ENCODE measurements around the gene ZC3H13. TPM values are rescaled to one million over a fixed set of nuclear protein-coding genes. Genes with fewer than 3 reads are reported as not detected.

Gene ZC3H13
- total and polyA plus RNA-seq, 2 experiments from 2014 or later: 15.6 to 50.7 TPM

GRCh38 chr13:46075811-46076210 is 23.3 kb upstream of the ZC3H13 start:
- Histone ChIP-seq H3K79me2 (ENCODE audit: insufficient read depth) (no peaks in the 10 kb centered on the region), H3K9ac (no peak overlapping the region), H2AFZ (no peak overlapping the region), H3K4me2 (ENCODE audit: unreplicated experiment) (no peak overlapping the region), H3K9me3 (ENCODE audit: low read depth) (no peaks in the 10 kb centered on the region), H3K4me3 (no peak overlapping the region), H3F3A (ENCODE audit: insufficient read depth) (no peaks in the 10 kb centered on the region), H3K27ac (no peak overlapping the region), H3K9me2 (ENCODE audit: insufficient read depth) (no peaks in the 10 kb centered on the region), H3K27me3 (replicated peaks; ENCODE audit: insufficient read depth) (no peaks in the 10 kb centered on the region), H3K36me3 (ENCODE audit: low read depth) (no peaks in the 10 kb centered on the region), H3K4me1 (ENCODE audit: insufficient read depth) (no peaks in the 10 kb centered on the region), H4K20me1 (ENCODE audit: insufficient read depth) (no peaks in the 10 kb centered on the region)
- no peak for DNase-seq
- in situ Hi-C loops (cut with MboI): no loop called here
- no peak for TF ChIP-seq EZH2 (IDR thresholded peaks at IDR 0.05; ENCODE audit: insufficient read depth, poor library complexity, severe bottlenecking)
- TF ChIP-seq EZH2phosphoT487 (IDR thresholded peaks at IDR 0.05; ENCODE audit: insufficient read depth, low read depth): no peak
- WGBS, 2 experiments (ENCODE audit: low coverage in 1 of 2, low lambda C conversion rate in 2 of 2, missing lambda C conversion rate in 2 of 2): 94 to 96% methylated on average over 1 of the region's 1 CpG

GRCh38 chr13:46071590-46072249 is 19.2 kb upstream of the ZC3H13 start:
- Histone ChIP-seq H3K4me3 (no peak overlapping the region), H3K79me2 (ENCODE audit: insufficient read depth) (no peaks in the 10 kb centered on the region), H3K27me3 (replicated peaks; ENCODE audit: insufficient read depth) (no peaks in the 10 kb centered on the region), H3K9me2 (ENCODE audit: insufficient read depth) (no peaks in the 10 kb centered on the region), H3K36me3 (ENCODE audit: low read depth) (no peaks in the 10 kb centered on the region), H3K27ac (no peak overlapping the region), H3K4me1 (ENCODE audit: insufficient read depth) (no peaks in the 10 kb centered on the region), H4K20me1 (ENCODE audit: insufficient read depth) (no peaks in the 10 kb centered on the region), H3F3A (ENCODE audit: insufficient read depth) (no peaks in the 10 kb centered on the region), H2AFZ (no peak overlapping the region), H3K9ac (no peak overlapping the region), H3K4me2 (ENCODE audit: unreplicated experiment) (no peak overlapping the region), H3K9me3 (ENCODE audit: low read depth) (no peaks in the 10 kb centered on the region)
- TF ChIP-seq EZH2 (IDR thresholded peaks at IDR 0.05; ENCODE audit: insufficient read depth, poor library complexity, severe bottlenecking) (no peak), EZH2phosphoT487 (IDR thresholded peaks at IDR 0.05; ENCODE audit: insufficient read depth, low read depth) (no peak)
- DNase-seq: no peak
- 79 to 83% methylated on average over 5 of the region's 5 CpGs for WGBS, 2 experiments (ENCODE audit: low coverage in 1 of 2, low lambda C conversion rate in 2 of 2, missing lambda C conversion rate in 2 of 2)
- in situ Hi-C loops (cut with MboI): no loop called here

GRCh38 chr13:46063292-46063691 is 10.7 kb upstream of the ZC3H13 start:
- in situ Hi-C loops (cut with MboI): no loop called here
- Histone ChIP-seq H3K4me1 (ENCODE audit: insufficient read depth) (no peaks in the 10 kb centered on the region), H3K9me3 (ENCODE audit: low read depth) (no peaks in the 10 kb centered on the region), H3K4me3 (no peak overlapping the region), H3K4me2 (ENCODE audit: unreplicated experiment) (no peak overlapping the region), H3K9me2 (ENCODE audit: insufficient read depth) (no peaks in the 10 kb centered on the region), H3K27me3 (replicated peaks; ENCODE audit: insufficient read depth) (no peaks in the 10 kb centered on the region), H3K79me2 (ENCODE audit: insufficient read depth) (no peaks in the 10 kb centered on the region), H3K9ac (no peak overlapping the region), H4K20me1 (ENCODE audit: insufficient read depth) (no peaks in the 10 kb centered on the region), H3K27ac (no peak overlapping the region), H3K36me3 (ENCODE audit: low read depth) (no peaks in the 10 kb centered on the region), H3F3A (ENCODE audit: insufficient read depth) (no peaks in the 10 kb centered on the region), H2AFZ (no peak overlapping the region)
- no peak for DNase-seq
- TF ChIP-seq EZH2phosphoT487 (IDR thresholded peaks at IDR 0.05; ENCODE audit: insufficient read depth, low read depth): no peak
- TF ChIP-seq EZH2 (IDR thresholded peaks at IDR 0.05; ENCODE audit: insufficient read depth, poor library complexity, severe bottlenecking): no peak
- WGBS, 2 experiments (ENCODE audit: low coverage in 1 of 2, low lambda C conversion rate in 2 of 2, missing lambda C conversion rate in 2 of 2): 86 to 90% methylated on average over 2 of the region's 2 CpGs

GRCh38 chr13:46062185-46062584 is 9.6 kb upstream of the ZC3H13 start:
- 50 to 55% methylated on average over 5 of the region's 5 CpGs for WGBS, 2 experiments (ENCODE audit: low coverage in 1 of 2, low lambda C conversion rate in 2 of 2, missing lambda C conversion rate in 2 of 2)

More at GRCh38 chr13:46062185-46062584, 9.6 kb upstream of the ZC3H13 start:
- peaks cover 9% of the 10 kb centered on the region for H3K4me1 ChIP-seq (ENCODE audit: insufficient read depth)
- no peak overlapping the region for H3K4me2 ChIP-seq (ENCODE audit: unreplicated experiment)
- no peaks in the 10 kb centered on the region for H3K36me3 ChIP-seq (ENCODE audit: low read depth)
- H3F3A ChIP-seq (ENCODE audit: insufficient read depth): peaks cover 10% of the 10 kb centered on the region
- no peaks in the 10 kb centered on the region for H3K79me2 ChIP-seq (ENCODE audit: insufficient read depth)
- H3K9me3 ChIP-seq (ENCODE audit: low read depth): no peaks in the 10 kb centered on the region
- H3K4me3 ChIP-seq: no peak overlapping the region
- H4K20me1 ChIP-seq (ENCODE audit: insufficient read depth): no peaks in the 10 kb centered on the region
- peak; percentile 61 for DNase-seq
- no peaks in the 10 kb centered on the region for H3K27me3 ChIP-seq (replicated peaks; ENCODE audit: insufficient read depth)
- peak overlapping the region; percentile 25; the same call in 1 of the 2 replicates for H3K27ac ChIP-seq
- no peak overlapping the region for H3K9ac ChIP-seq
- in situ Hi-C loops (cut with MboI): no loop called here
- TF ChIP-seq EZH2phosphoT487 (IDR thresholded peaks at IDR 0.05; ENCODE audit: insufficient read depth, low read depth) (no peak), EZH2 (IDR thresholded peaks at IDR 0.05; ENCODE audit: insufficient read depth, poor library complexity, severe bottlenecking) (no peak)
- H3K9me2 ChIP-seq (ENCODE audit: insufficient read depth): no peaks in the 10 kb centered on the region
- peak overlapping the region; percentile 8; the same call in 1 of the 2 replicates for H2AFZ ChIP-seq

Data from GM23248 (cell line).